Measurements from ENCODE around the gene MAN1C1.

- TF ChIP-seq REST (IDR thresholded peaks at IDR 0.05; ENCODE audit: low read depth, low read length) (no peak), USF1 (IDR thresholded peaks at IDR 0.05; ENCODE audit: borderline replicate concordance, low read depth) (peak; percentile 82), TCF12 (IDR thresholded peaks at IDR 0.05) (no peak), PBX3 (IDR thresholded peaks at IDR 0.05) (no peak), NFIC (IDR thresholded peaks at IDR 0.05; ENCODE audit: borderline replicate concordance) (no peak), CTCF (IDR thresholded peaks at IDR 0.05) (no peak), YY1 (IDR thresholded peaks at IDR 0.05; ENCODE audit: low read depth) (no peak), MAX (IDR thresholded peaks at IDR 0.05; ENCODE audit: low read depth) (no peak)
These were observed 99.3 kb downstream of the MAN1C1 start for GRCh38 chr1:25715888-25716287.
